Measurements from ENCODE around the gene COL7A1.

DNA sequence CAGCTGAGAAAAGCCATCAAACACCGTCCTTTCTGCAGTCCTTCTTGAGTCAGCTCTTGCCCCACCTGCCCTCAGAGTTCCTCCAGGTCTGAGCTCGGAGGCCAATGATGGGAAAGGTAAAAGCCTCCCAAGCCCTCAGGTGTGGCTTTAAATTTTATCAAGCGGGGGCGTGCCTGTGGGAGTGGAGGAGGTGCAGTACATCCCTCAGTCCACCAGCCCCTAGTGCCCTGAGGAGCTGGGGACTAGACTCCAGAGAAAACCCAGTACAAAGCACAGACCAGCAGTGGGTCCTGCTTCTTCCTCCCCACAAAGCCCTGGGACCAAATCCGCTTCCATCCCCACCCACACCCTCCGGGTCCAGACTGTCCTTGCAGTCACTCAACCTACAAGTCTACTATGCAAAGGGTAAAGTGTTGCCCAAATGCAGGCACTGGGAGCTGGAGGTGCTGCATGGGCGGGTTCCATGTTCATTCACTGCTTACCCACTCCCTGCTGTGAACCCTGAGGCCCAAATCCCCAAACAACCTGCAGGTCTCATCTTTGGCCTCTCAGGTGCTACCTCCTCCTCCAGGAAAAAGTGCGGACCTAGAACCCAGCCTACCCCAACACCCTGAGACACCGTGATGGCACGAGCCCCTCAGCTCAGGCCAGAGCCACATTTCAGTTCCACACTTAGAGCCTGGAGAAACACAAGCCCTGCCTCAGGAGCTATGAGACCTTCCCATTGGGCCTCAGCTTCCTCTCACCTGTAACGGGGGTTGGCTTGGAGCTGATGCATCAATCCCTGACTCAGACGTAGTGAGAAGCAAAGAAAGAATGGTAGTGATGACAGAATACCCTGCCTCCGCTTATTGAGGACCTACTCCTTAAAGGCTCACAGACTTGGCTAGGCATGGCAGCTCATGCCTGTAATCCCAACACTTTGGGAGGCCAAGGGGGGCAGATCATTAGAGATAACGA lies 41.0 kb downstream of the COL7A1 start:
- no peak for TF ChIP-seq TARDBP (IDR thresholded peaks at IDR 0.05)
- TF ChIP-seq HDGF (IDR thresholded peaks at IDR 0.05; ENCODE audit: borderline replicate concordance) = no peak
- TF ChIP-seq FOXA1 (IDR thresholded peaks at IDR 0.05) = no peak
- TF ChIP-seq SP1 (IDR thresholded peaks at IDR 0.05) = no peak
- TF ChIP-seq NFRKB (IDR thresholded peaks at IDR 0.05) = no peak
- no peak for TF ChIP-seq LEF1 (IDR thresholded peaks at IDR 0.05; ENCODE audit: borderline replicate concordance)
- no peak for TF ChIP-seq CTBP1 (IDR thresholded peaks at IDR 0.05; ENCODE audit: borderline replicate concordance)
- TF ChIP-seq ARNT (IDR thresholded peaks at IDR 0.05) = no peak
- TF ChIP-seq L3MBTL2 (conservative IDR thresholded peaks at IDR 0.05) = no peak
- TF ChIP-seq BHLHE40 (IDR thresholded peaks at IDR 0.05; ENCODE audit: borderline replicate concordance) = no peak
- TF ChIP-seq FOXM1 (IDR thresholded peaks at IDR 0.05; ENCODE audit: borderline replicate concordance) = no peak
- TF ChIP-seq, protein P1, sequence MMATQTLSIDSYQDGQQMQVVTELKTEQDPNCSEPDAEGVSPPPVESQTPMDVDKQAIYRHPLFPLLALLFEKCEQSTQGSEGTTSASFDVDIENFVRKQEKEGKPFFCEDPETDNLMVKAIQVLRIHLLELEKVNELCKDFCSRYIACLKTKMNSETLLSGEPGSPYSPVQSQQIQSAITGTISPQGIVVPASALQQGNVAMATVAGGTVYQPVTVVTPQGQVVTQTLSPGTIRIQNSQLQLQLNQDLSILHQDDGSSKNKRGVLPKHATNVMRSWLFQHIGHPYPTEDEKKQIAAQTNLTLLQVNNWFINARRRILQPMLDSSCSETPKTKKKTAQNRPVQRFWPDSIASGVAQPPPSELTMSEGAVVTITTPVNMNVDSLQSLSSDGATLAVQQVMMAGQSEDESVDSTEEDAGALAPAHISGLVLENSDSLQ (IDR thresholded peaks at IDR 0.05) = no peak
- TF ChIP-seq FOXK2 (IDR thresholded peaks at IDR 0.05) = no peak
